ENCODE data around the gene CCDC66. TPM values are rescaled to one million over a fixed set of nuclear protein-coding genes. Genes with fewer than 3 reads are reported as not detected.

Gene CCDC66
- polyA plus RNA-seq, 1 of the 3 experiments (the other 2 are of a cell fraction) = 4.6 TPM

GRCh38 chr3:56624725-56625124, 67.8 kb downstream of the CCDC66 start:
- POLR2A ChIA-PET = no interaction called here
- no peaks in the 10 kb centered on the region for H3K79me2 ChIP-seq (ENCODE audit: insufficient read depth)
- peaks cover 37% of the 10 kb centered on the region for H3F3A ChIP-seq (replicated peaks; ENCODE audit: insufficient read depth)
- no peaks in the 10 kb centered on the region for H3K4me1 ChIP-seq (ENCODE audit: control insufficient read depth in 1 of 2, insufficient read depth in 2 of 2, low read depth in 1 of 2, low read length in 1 of 2)
- TF ChIP-seq TCF12 (IDR thresholded peaks at IDR 0.05) (0 out of 2 replicates have a peak, but pooled peaks have one; percentile 15), IRF3 (IDR thresholded peaks at IDR 0.05; ENCODE audit: low read depth, low read length) (no peak)
- H2AFZ ChIP-seq (ENCODE audit: low read depth) = no peak overlapping the region
- 34% methylated on average over 3 of the region's 3 CpGs for WGBS (ENCODE audit: low lambda C conversion rate)
- H3K9ac ChIP-seq = no peak overlapping the region
- no peaks in the 10 kb centered on the region for H4K20me1 ChIP-seq (ENCODE audit: insufficient read depth)
- no peaks in the 10 kb centered on the region for H3K9me3 ChIP-seq
- H3K4me2 ChIP-seq = no peak overlapping the region
- no peaks in the 10 kb centered on the region for H3K9me2 ChIP-seq
- CTCF ChIA-PET = interaction anchor here (1.5 kb wide), 1 partner anchor 13 kb away, joined by 3 read pairs; no protein-coding TSS in a partner anchor
- peaks cover 85 to 86% of the 10 kb centered on the region in 2 experiments for H3K36me3 ChIP-seq (replicated peaks in 1 of 2; ENCODE audit: control insufficient read depth in 1 of 2, insufficient read depth in 2 of 2, low read length in 1 of 2)
- H3K27ac ChIP-seq (ENCODE audit: low read depth in 2 of 2, low read length in 1 of 2) = peak overlapping the region; percentile 3 to 16; a peak in 3 of 4 replicates
- no peak for DNase-seq
- no peak overlapping the region for H3K4me3 ChIP-seq (ENCODE audit: low read depth in 2 of 2, low read length in 1 of 2)
- no peaks in the 10 kb centered on the region for H3K27me3 ChIP-seq (ENCODE audit: insufficient read depth)

GRCh38 chr3:56629047-56629446, 72.1 kb downstream of the CCDC66 start:
- Histone ChIP-seq H4K20me1 (ENCODE audit: insufficient read depth) (no peaks in the 10 kb centered on the region), H3K36me3 (replicated peaks in 1 of 2; ENCODE audit: control insufficient read depth in 1 of 2, insufficient read depth in 2 of 2, low read length in 1 of 2) (peaks cover 66 to 70% of the 10 kb centered on the region in 2 experiments), H3K27ac (ENCODE audit: low read depth in 2 of 2, low read length in 1 of 2) (no peak overlapping the region), H3K4me2 (no peak overlapping the region), H3K9me2 (no peaks in the 10 kb centered on the region), H2AFZ (ENCODE audit: low read depth) (no peak overlapping the region), H3K79me2 (ENCODE audit: insufficient read depth) (no peaks in the 10 kb centered on the region), H3K27me3 (ENCODE audit: insufficient read depth) (no peaks in the 10 kb centered on the region), H3K9me3 (no peaks in the 10 kb centered on the region), H3K4me3 (ENCODE audit: low read depth in 2 of 2, low read length in 1 of 2) (no peak overlapping the region), H3K9ac (no peak overlapping the region), H3F3A (replicated peaks; ENCODE audit: insufficient read depth) (peaks cover 15% of the 10 kb centered on the region), H3K4me1 (ENCODE audit: control insufficient read depth in 1 of 2, insufficient read depth in 2 of 2, low read depth in 1 of 2, low read length in 1 of 2) (no peaks in the 10 kb centered on the region)
- ChIA-PET POLR2A (interaction anchor here (0.6 to 0.7 kb wide), 2 partner anchors 11 to 66 kb away, joined by 3 read pairs; no protein-coding TSS in a partner anchor), CTCF (interaction anchor here (0.6 to 1.2 kb wide), 2 partner anchors 31 to 178 kb away, joined by 3 to 4 read pairs; no protein-coding TSS in a partner anchor)
- no peak for DNase-seq
- WGBS (ENCODE audit: low lambda C conversion rate) = 96% methylated on average over 2 of the region's 2 CpGs
- no peak for TF ChIP-seq CHD2 (IDR thresholded peaks at IDR 0.05; ENCODE audit: low read length, partially characterized antibody)
- no peak for TF ChIP-seq MXI1 (IDR thresholded peaks at IDR 0.05; ENCODE audit: low read depth, low read length)
- no peak for TF ChIP-seq POLR2AphosphoS5 (IDR thresholded peaks at IDR 0.05; ENCODE audit: low read depth, low read length)
- no peak for TF ChIP-seq MEF2A (IDR thresholded peaks at IDR 0.05; ENCODE audit: borderline replicate concordance, low read depth)
- TF ChIP-seq FOXJ3 (CRISPR knock-in tag; IDR thresholded peaks at IDR 0.05) = no peak
- no peak for TF ChIP-seq ZBTB33 (IDR thresholded peaks at IDR 0.05; ENCODE audit: borderline replicate concordance, low read depth)
- no peak for TF ChIP-seq YY1 (IDR thresholded peaks at IDR 0.05; ENCODE audit: low read depth)
- TF ChIP-seq IRF3 (IDR thresholded peaks at IDR 0.05; ENCODE audit: low read depth, low read length) = no peak

All from SK-N-SH (cell line).